ENCODE measurements around the gene MTREX.

MTREX gene

DNA sequence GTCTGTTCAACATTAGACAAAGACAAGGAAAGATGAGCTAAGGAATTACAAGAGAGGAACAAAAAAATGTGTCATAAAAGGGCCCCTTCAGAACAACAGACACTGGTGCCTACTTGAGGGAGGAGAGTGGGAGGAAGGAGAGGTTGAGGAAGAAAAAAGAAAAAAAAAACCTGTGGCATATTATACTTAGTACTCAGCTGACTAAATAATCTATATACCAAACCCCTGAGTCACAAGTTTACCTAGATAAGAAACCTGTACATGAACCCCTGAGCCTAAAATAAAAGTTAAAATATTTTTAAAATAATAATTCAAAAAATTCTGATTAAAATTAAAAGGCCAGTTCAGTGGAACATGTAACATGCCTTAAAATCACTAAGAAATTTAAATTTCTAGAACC is 107.3 kb downstream of the MTREX start:
- H3K9me3 ChIP-seq (ENCODE audit: control insufficient read depth, low read length): no peaks in the 10 kb centered on the region
- no peak overlapping the region for H3K4me3 ChIP-seq (ENCODE audit: insufficient read depth, low read depth, low read length, poor library complexity, severe bottlenecking)
- H3K27me3 ChIP-seq (replicated peaks; ENCODE audit: control insufficient read depth, insufficient read depth, low read length, poor library complexity, severe bottlenecking): no peaks in the 10 kb centered on the region
- no peak for DNase-seq
- H3K36me3 ChIP-seq (ENCODE audit: control insufficient read depth, insufficient read depth, low read length): peaks cover 14% of the 10 kb centered on the region
- no peaks in the 10 kb centered on the region for H3K4me1 ChIP-seq (ENCODE audit: control insufficient read depth, insufficient read depth, low read length, poor library complexity, severe bottlenecking)
- H3K27ac ChIP-seq (ENCODE audit: insufficient read depth, low read length, poor library complexity, severe bottlenecking): no peak overlapping the region

DNA sequence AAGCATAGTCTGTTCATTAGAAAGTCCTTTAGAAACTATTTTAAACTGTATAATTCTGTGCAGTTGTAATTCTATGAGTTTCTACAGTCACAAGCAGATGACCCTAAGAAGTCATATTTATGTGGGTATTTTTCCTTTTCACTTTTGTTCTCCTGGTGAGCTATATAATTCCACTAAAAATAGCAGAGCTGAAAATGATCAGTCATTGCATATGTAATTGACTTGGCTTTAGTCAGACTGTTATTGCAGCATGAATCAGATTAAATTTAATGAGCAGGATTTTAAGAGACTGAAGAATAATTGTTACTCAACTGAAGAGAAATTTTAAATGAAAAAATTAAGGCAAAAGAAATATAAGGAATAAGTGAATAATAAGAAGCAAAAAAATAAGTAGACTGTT is 108.5 kb downstream of the MTREX start:
- no peaks in the 10 kb centered on the region for H3K4me1 ChIP-seq (ENCODE audit: control insufficient read depth, insufficient read depth, low read length, poor library complexity, severe bottlenecking)
- no peaks in the 10 kb centered on the region for H3K9me3 ChIP-seq (ENCODE audit: control insufficient read depth, low read length)
- DNase-seq: no peak
- no peak overlapping the region for H3K4me3 ChIP-seq (ENCODE audit: insufficient read depth, low read depth, low read length, poor library complexity, severe bottlenecking)
- no peaks in the 10 kb centered on the region for H3K27me3 ChIP-seq (replicated peaks; ENCODE audit: control insufficient read depth, insufficient read depth, low read length, poor library complexity, severe bottlenecking)
- peaks cover 4% of the 10 kb centered on the region for H3K36me3 ChIP-seq (ENCODE audit: control insufficient read depth, insufficient read depth, low read length)
- H3K27ac ChIP-seq (ENCODE audit: insufficient read depth, low read length, poor library complexity, severe bottlenecking): no peak overlapping the region

DNA sequence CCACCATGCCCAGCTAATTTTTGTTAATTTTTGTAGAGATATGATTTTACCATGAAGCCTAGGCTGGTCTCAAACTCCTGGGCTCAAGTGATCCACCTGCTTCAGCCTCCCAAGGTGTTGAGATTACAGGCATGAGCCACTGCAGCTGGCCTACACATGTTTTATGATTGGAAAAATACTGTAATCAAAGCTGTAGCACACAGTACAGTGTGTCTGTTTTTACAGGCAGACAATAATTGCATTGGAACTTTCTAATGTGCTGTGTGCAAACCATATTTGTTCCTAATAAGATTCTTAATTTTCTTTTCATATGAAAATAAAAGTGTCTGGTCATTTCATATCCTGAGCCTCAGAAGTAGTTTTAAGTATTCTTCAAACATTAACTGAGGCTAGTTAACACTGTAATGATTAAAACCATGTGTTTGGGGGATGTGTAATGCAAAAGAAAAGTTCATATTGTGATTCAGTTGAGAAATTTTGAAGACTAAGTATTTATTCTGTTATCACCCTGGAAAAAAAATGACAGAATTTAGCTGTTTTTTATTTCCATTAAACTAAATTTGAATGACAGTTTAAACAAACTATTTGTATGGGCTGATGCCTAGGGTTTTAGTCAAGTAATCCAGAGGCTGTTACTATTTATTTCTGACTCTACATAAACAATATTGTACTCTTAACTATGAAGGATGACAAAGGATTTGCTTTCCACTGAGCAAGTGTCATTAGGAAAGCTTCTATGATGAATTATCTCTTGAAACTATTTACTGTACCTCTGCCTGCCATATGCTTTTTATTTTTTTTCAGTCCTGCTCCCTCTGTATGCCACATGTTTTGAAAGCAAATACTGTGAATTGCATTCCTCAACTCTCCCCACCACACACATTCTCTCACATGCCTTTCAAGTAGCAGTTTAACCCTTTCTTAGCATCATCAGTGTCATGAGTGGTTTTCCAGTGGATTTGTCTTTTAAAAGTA is 111.5 kb downstream of the MTREX start:
- Histone ChIP-seq H3K9me3 (ENCODE audit: control insufficient read depth, low read length) (no peaks in the 10 kb centered on the region), H3K4me1 (ENCODE audit: control insufficient read depth, insufficient read depth, low read length, poor library complexity, severe bottlenecking) (no peaks in the 10 kb centered on the region), H3K4me3 (ENCODE audit: insufficient read depth, low read depth, low read length, poor library complexity, severe bottlenecking) (no peak overlapping the region), H3K27me3 (replicated peaks; ENCODE audit: control insufficient read depth, insufficient read depth, low read length, poor library complexity, severe bottlenecking) (no peaks in the 10 kb centered on the region), H3K27ac (ENCODE audit: insufficient read depth, low read length, poor library complexity, severe bottlenecking) (no peak overlapping the region), H3K36me3 (ENCODE audit: control insufficient read depth, insufficient read depth, low read length) (peaks cover 17% of the 10 kb centered on the region)
- no peak for DNase-seq

DNA sequence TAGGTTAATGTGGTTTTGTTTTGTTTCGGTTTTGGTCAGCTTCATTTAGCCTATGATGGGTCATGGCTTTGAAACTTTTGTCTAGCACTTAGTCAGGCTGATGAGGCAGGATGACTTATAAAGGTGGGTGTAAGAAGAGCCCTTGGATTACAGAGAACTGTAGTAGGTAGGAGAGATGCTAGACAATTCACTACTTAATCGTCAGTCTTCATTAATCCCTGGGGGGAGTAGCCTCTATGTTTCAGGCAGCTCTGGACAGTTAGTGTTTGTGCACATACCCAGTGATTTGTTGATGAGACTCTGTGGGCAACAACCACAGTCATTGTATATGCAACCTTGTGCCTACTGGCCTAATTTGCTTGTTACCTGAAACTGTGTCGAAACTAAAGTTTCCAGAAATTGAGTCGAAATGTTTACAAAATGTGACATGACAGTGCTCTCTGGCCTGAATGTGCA is 113.3 kb downstream of the MTREX start:
- no peak for DNase-seq
- Histone ChIP-seq H3K27me3 (replicated peaks; ENCODE audit: control insufficient read depth, insufficient read depth, low read length, poor library complexity, severe bottlenecking) (no peaks in the 10 kb centered on the region), H3K9me3 (ENCODE audit: control insufficient read depth, low read length) (no peaks in the 10 kb centered on the region), H3K4me3 (ENCODE audit: insufficient read depth, low read depth, low read length, poor library complexity, severe bottlenecking) (no peak overlapping the region), H3K4me1 (ENCODE audit: control insufficient read depth, insufficient read depth, low read length, poor library complexity, severe bottlenecking) (no peaks in the 10 kb centered on the region), H3K27ac (ENCODE audit: insufficient read depth, low read length, poor library complexity, severe bottlenecking) (no peak overlapping the region), H3K36me3 (ENCODE audit: control insufficient read depth, insufficient read depth, low read length) (peaks cover 28% of the 10 kb centered on the region)

DNA sequence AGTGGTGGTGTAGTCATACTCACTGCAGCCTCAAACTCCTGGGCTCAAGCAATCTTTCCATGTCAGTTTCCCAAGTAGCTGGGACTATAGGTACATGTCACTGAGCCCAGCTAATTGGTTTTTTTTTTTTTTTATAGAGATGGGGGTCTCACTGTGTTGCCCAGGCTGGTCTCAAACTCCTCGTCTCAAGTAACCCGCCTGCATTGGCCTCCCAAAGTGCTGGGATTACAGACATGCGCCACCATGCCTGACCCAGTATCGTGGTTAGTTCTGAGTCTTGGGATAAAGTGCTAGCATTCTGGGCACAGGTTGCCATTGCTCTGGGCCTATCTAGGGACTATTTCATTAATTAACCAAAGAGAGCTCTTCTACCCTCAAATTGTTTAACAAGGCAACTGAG is 118.7 kb downstream of the MTREX start:
- H3K27ac ChIP-seq (ENCODE audit: insufficient read depth, low read length, poor library complexity, severe bottlenecking): no peak overlapping the region
- peaks cover 53% of the 10 kb centered on the region for H3K36me3 ChIP-seq (ENCODE audit: control insufficient read depth, insufficient read depth, low read length)
- H3K27me3 ChIP-seq (replicated peaks; ENCODE audit: control insufficient read depth, insufficient read depth, low read length, poor library complexity, severe bottlenecking): no peaks in the 10 kb centered on the region
- H3K9me3 ChIP-seq (ENCODE audit: control insufficient read depth, low read length): no peaks in the 10 kb centered on the region
- no peaks in the 10 kb centered on the region for H3K4me1 ChIP-seq (ENCODE audit: control insufficient read depth, insufficient read depth, low read length, poor library complexity, severe bottlenecking)
- no peak overlapping the region for H3K4me3 ChIP-seq (ENCODE audit: insufficient read depth, low read depth, low read length, poor library complexity, severe bottlenecking)
- DNase-seq: no peak

- H3K9me3 ChIP-seq (ENCODE audit: control insufficient read depth, low read length): peaks cover 3% of the 10 kb centered on the region
- no peak for DNase-seq
- no peak overlapping the region for H3K27ac ChIP-seq (ENCODE audit: insufficient read depth, low read length, poor library complexity, severe bottlenecking)
- H3K4me3 ChIP-seq (ENCODE audit: insufficient read depth, low read depth, low read length, poor library complexity, severe bottlenecking): no peak overlapping the region
- no peaks in the 10 kb centered on the region for H3K27me3 ChIP-seq (replicated peaks; ENCODE audit: control insufficient read depth, insufficient read depth, low read length, poor library complexity, severe bottlenecking)
- H3K36me3 ChIP-seq (ENCODE audit: control insufficient read depth, insufficient read depth, low read length): peaks cover 52% of the 10 kb centered on the region
- H3K4me1 ChIP-seq (ENCODE audit: control insufficient read depth, insufficient read depth, low read length, poor library complexity, severe bottlenecking): no peaks in the 10 kb centered on the region
Observed at GRCh38 chr5:55427157-55427556, 119.4 kb downstream of the MTREX start.

DNA sequence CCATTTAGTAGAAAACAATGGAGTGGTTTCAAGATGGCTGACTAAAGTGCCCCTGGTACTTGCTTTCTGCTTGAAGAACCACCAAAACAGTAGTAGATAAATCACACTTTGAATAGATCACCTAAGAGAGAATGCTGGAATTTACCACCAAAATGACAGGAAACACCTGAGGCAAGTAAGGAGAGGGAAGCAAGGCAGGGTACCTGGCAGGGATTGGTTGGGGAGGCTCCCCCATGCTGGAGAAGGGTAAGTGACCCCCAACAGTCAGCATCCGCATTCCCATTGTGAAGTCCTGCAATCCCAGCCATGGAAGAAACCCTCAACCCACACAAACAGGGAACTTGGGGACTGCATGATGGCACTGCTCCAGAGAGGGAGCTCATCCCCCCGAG is 121.4 kb downstream of the MTREX start:
- DNase-seq: no peak
- Histone ChIP-seq H3K9me3 (ENCODE audit: control insufficient read depth, low read length) (peaks cover 3% of the 10 kb centered on the region), H3K4me1 (ENCODE audit: control insufficient read depth, insufficient read depth, low read length, poor library complexity, severe bottlenecking) (no peaks in the 10 kb centered on the region), H3K36me3 (ENCODE audit: control insufficient read depth, insufficient read depth, low read length) (peaks cover 37% of the 10 kb centered on the region), H3K27ac (ENCODE audit: insufficient read depth, low read length, poor library complexity, severe bottlenecking) (no peak overlapping the region), H3K4me3 (ENCODE audit: insufficient read depth, low read depth, low read length, poor library complexity, severe bottlenecking) (no peak overlapping the region), H3K27me3 (replicated peaks; ENCODE audit: control insufficient read depth, insufficient read depth, low read length, poor library complexity, severe bottlenecking) (no peaks in the 10 kb centered on the region)

- Histone ChIP-seq H3K9me3 (ENCODE audit: control insufficient read depth, low read length) (peaks cover 3% of the 10 kb centered on the region), H3K4me1 (ENCODE audit: control insufficient read depth, insufficient read depth, low read length, poor library complexity, severe bottlenecking) (no peaks in the 10 kb centered on the region), H3K27me3 (replicated peaks; ENCODE audit: control insufficient read depth, insufficient read depth, low read length, poor library complexity, severe bottlenecking) (no peaks in the 10 kb centered on the region), H3K36me3 (ENCODE audit: control insufficient read depth, insufficient read depth, low read length) (peaks cover 32% of the 10 kb centered on the region), H3K27ac (ENCODE audit: insufficient read depth, low read length, poor library complexity, severe bottlenecking) (no peak overlapping the region), H3K4me3 (ENCODE audit: insufficient read depth, low read depth, low read length, poor library complexity, severe bottlenecking) (no peak overlapping the region)
- no peak for DNase-seq
Observed at GRCh38 chr5:55429613-55430253, 121.9 kb downstream of the MTREX start.

DNA sequence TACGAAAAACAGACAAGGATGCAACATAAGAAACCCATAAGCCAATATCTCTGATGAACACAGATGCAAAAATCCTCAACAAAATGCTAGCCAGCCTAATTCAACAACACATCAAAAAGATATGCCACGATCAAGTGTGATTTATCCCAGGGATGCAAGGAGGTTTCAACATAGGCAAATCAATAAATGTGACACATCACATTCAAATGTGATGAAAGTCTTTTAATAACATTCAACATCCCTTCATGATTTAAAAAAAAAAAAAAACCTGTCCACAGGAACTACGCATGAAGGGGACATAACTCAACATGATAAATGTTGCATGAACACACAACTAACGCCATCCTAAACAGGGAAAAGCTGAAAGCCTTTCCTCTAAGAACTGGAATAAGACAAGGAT is 124.8 kb downstream of the MTREX start:
- peaks cover 13% of the 10 kb centered on the region for H3K36me3 ChIP-seq (ENCODE audit: control insufficient read depth, insufficient read depth, low read length)

GRCh38 chr5:55437452-55437851 is 129.7 kb downstream of the MTREX start:
- no peak overlapping the region for H3K4me3 ChIP-seq (ENCODE audit: insufficient read depth, low read depth, low read length, poor library complexity, severe bottlenecking)
- H3K9me3 ChIP-seq (ENCODE audit: control insufficient read depth, low read length): no peaks in the 10 kb centered on the region
- H3K4me1 ChIP-seq (ENCODE audit: control insufficient read depth, insufficient read depth, low read length, poor library complexity, severe bottlenecking): peaks cover 8% of the 10 kb centered on the region
- no peak for DNase-seq
- H3K27me3 ChIP-seq (replicated peaks; ENCODE audit: control insufficient read depth, insufficient read depth, low read length, poor library complexity, severe bottlenecking): no peaks in the 10 kb centered on the region
- H3K27ac ChIP-seq (ENCODE audit: insufficient read depth, low read length, poor library complexity, severe bottlenecking): no peak overlapping the region
- H3K36me3 ChIP-seq (ENCODE audit: control insufficient read depth, insufficient read depth, low read length): no peaks in the 10 kb centered on the region

More for the DNA sequence above, 124.8 kb downstream of the MTREX start:
- H3K27ac ChIP-seq (ENCODE audit: insufficient read depth, low read length, poor library complexity, severe bottlenecking): no peak overlapping the region
- H3K9me3 ChIP-seq (ENCODE audit: control insufficient read depth, low read length): peaks cover 3% of the 10 kb centered on the region
- no peak overlapping the region for H3K4me3 ChIP-seq (ENCODE audit: insufficient read depth, low read depth, low read length, poor library complexity, severe bottlenecking)
- no peak for DNase-seq
- H3K4me1 ChIP-seq (ENCODE audit: control insufficient read depth, insufficient read depth, low read length, poor library complexity, severe bottlenecking): no peaks in the 10 kb centered on the region
- no peaks in the 10 kb centered on the region for H3K27me3 ChIP-seq (replicated peaks; ENCODE audit: control insufficient read depth, insufficient read depth, low read length, poor library complexity, severe bottlenecking)
